Activated CD4-positive, alpha-beta T cell treated with anti-CD3 and anti-CD28 coated beads, Interleukin-2, Interleukin-4, amounts not matched to agents 100 ng/mL and 50 ng/mL, durations not matched to agents 16 hours and 8 hours (primary cell): ENCODE data around the gene PRPF6.
A peak's percentile ranks its signal among the peaks of the same experiment; 100 is the strongest.
"Not testable (repeated sequence)": the region's sequence is repeated elsewhere in the genome, so short reads cannot be mapped to it uniquely, and the experiment has no call there.

ENCODE experiments used
- DNase-seq: peaks from one replicate; pipeline ENCODE4 v3.0.0-alpha.2; 2020; ENCODE audit warnings: low spot score

Gene PRPF6

GRCh38 chr20:63960654-63961621 lies 20.0 kb upstream of the PRPF6 start:
- not testable (repeated sequence) for DNase-seq

- no peak for DNase-seq
Observed at GRCh38 chr20:63961664-63962425, 19.1 kb upstream of the PRPF6 start.

GRCh38 chr20:63962426-63963347 lies 18.2 kb upstream of the PRPF6 start:
- no peak for DNase-seq

- DNase-seq, result no peak
Observed at GRCh38 chr20:63963348-63963741, 17.6 kb upstream of the PRPF6 start.

- no peak for DNase-seq
Observed at GRCh38 chr20:63963784-63964301, 17.1 kb upstream of the PRPF6 start.

- DNase-seq, result no peak
Observed at GRCh38 chr20:63964412-63964811, 16.5 kb upstream of the PRPF6 start.

GRCh38 chr20:63966172-63966943 lies 14.6 kb upstream of the PRPF6 start:
- DNase-seq, result no peak

GRCh38 chr20:63966944-63967322 lies 14.0 kb upstream of the PRPF6 start:
- DNase-seq, result no peak

GRCh38 chr20:63967330-63968135 lies 13.4 kb upstream of the PRPF6 start:
- DNase-seq, result no peak

- DNase-seq, result no peak
Observed at GRCh38 chr20:63968136-63968927, 12.6 kb upstream of the PRPF6 start.

- no peak for DNase-seq
Observed at GRCh38 chr20:63968928-63969760, 11.8 kb upstream of the PRPF6 start.

GRCh38 chr20:63969838-63970713 lies 10.9 kb upstream of the PRPF6 start, which contains the start of gene ZNF512B:
TSS of gene ZNF512B (minus strand) at chr20:63969930. CDS start at chr20:63967950, 1,980 bp downstream.
- peak; percentile 78 for DNase-seq

GRCh38 chr20:63970714-63971431 lies 10.1 kb upstream of the PRPF6 start:
- no peak for DNase-seq

GRCh38 chr20:63971960-63972311 lies 9.0 kb upstream of the PRPF6 start:
- DNase-seq, result not testable (repeated sequence)

GRCh38 chr20:63972312-63973159 lies 8.4 kb upstream of the PRPF6 start:
- DNase-seq, result no peak

- DNase-seq, result no peak
Observed at GRCh38 chr20:63973160-63973479, 7.8 kb upstream of the PRPF6 start.
